HepG2 (cell line): ENCODE data around the gene TPO. TPM values are rescaled to one million over a fixed set of nuclear protein-coding genes. Genes with fewer than 3 reads are reported as not detected.

ENCODE experiments used
- ATAC-seq: fragments of 200-7000 bp; cut with Tn5 transposase; 3 replicates; pipeline ENCODE4 v1.9.1; 2020; ENCODE audit warnings: mild to moderate bottlenecking, moderate library complexity
- BruUV-seq: library from RNA; stranded (reverse); fragments of 400-500 nt; replicated peaks from 2 replicates; lab custom pipeline; 2021; lab: Mats Ljungman, UMichigan
- CTCF ChIA-PET: fragments of 300-600 bp; formaldehyde crosslinking; extraction: SDS; loops from one replicate; lab custom pipeline; 2021; ENCODE audit warnings: low total read pairs, inconsistent platforms, low intra/inter-chr PET ratio; lab: Yijun Ruan, JAX
- POLR2A ChIA-PET: fragments of 350-600 bp; sonication (Branson Sonifier 250); formaldehyde crosslinking; loops from one replicate; lab custom pipeline; 2020; ENCODE audit warnings: antibody characterized with exemption, inconsistent platforms; lab: Yijun Ruan, JAX
- DNase-seq: peaks from one replicate; pipeline ENCODE4 v3.0.0-alpha.2; 2015; ENCODE audit warnings: low spot score
- FAIRE-seq: peaks from 3 replicates; lab custom pipeline; 2011; peaks lifted over from hg19 to GRCh38; lab: Jason Lieb, UNC
- H2AFZ ChIP-seq: one replicate; pipeline ENCODE4 v1.6.1; 2011; ENCODE audit warnings: low read length, inconsistent platforms
- H3K27ac ChIP-seq: fragments of 300-600 bp; 3 replicates; pipeline ENCODE4 v1.8.0; 2011; ENCODE audit warnings: mixed run types, mild to moderate bottlenecking, mixed read lengths, low read length, inconsistent platforms; ENCODE audit not compliant: insufficient read depth; ENCODE audit errors: extremely low read length
- H3K27me3 ChIP-seq, 2 experiments: fragments of 200-600 bp in 1 of 2; 2 replicates in 1 of 2; 3 replicates in 1 of 2; pipeline versions ENCODE4 v1.6.0 to v1.8.0; 2011; ENCODE audit warnings: low read length in 2 of 2, mild to moderate bottlenecking in 2 of 2, moderate library complexity in 2 of 2, inconsistent platforms in 1 of 2; ENCODE audit not compliant: insufficient read depth in 2 of 2, control insufficient read depth in 1 of 2
- H3K36me3 ChIP-seq, 2 experiments: fragments of 200-600 bp in 1 of 2; replicated peaks in 1 of 2; 2 replicates in 1 of 2; 3 replicates in 1 of 2; pipeline versions ENCODE4 v1.5.1 to v1.8.0; 2011; ENCODE audit warnings: low read length in 2 of 2, inconsistent platforms in 1 of 2; ENCODE audit not compliant: insufficient read depth in 2 of 2, control insufficient read depth in 1 of 2
- H3K4me1 ChIP-seq: 2 replicates; pipeline ENCODE4 v1.5.1; 2012; ENCODE audit warnings: low read length, inconsistent platforms; ENCODE audit not compliant: insufficient read depth
- H3K4me2 ChIP-seq: 2 replicates; pipeline ENCODE4 v1.6.0; 2011; ENCODE audit warnings: low read depth, low read length, inconsistent platforms
- H3K4me3 ChIP-seq, 3 experiments: fragments of 200-600 bp in 1 of 3; sonication (generic), shearing (Covaris generic) in 1 of 3; replicated peaks in 1 of 3; 2 replicates each; pipeline ENCODE4 v1.5.1; 2011 to 2016; ENCODE audit warnings: low read length in 3 of 3, inconsistent platforms in 2 of 3, low read depth in 2 of 3, mild to moderate bottlenecking in 2 of 3, control low read depth in 1 of 3, mixed read lengths in 1 of 3; ENCODE audit not compliant: insufficient read depth in 1 of 3
- H3K79me2 ChIP-seq: one replicate; pipeline ENCODE4 v1.6.1; 2011; ENCODE audit warnings: low read length, inconsistent platforms; ENCODE audit not compliant: insufficient read depth
- H3K9ac ChIP-seq: 2 replicates; pipeline ENCODE4 v1.6.0; 2011; ENCODE audit warnings: mild to moderate bottlenecking, low read depth, low read length, inconsistent platforms; ENCODE audit not compliant: insufficient read depth
- H3K9me3 ChIP-seq: 2 replicates; pipeline ENCODE4 v1.5.1; 2012; ENCODE audit warnings: mild to moderate bottlenecking, low read length
- H4K20me1 ChIP-seq: 2 replicates; pipeline ENCODE4 v1.6.0; 2011; ENCODE audit warnings: inconsistent platforms, mild to moderate bottlenecking, low read length, moderate library complexity; ENCODE audit not compliant: insufficient read depth
- ARNT2 ChIP-seq: sonication (generic); formaldehyde crosslinking; IDR thresholded peaks from 2 replicates; pipeline ENCODE4 v1.8.0; 2022; ENCODE audit warnings: mild to moderate bottlenecking, low read depth, missing genetic modification reagents, moderate library complexity
- JUN ChIP-seq: sonication (generic); formaldehyde crosslinking; IDR thresholded peaks from 2 replicates; pipeline ENCODE4 v1.4.0; 2020; ENCODE audit warnings: mild to moderate bottlenecking, missing genetic modification reagents
- NFKB2 ChIP-seq: sonication (generic); formaldehyde crosslinking; IDR thresholded peaks from 2 replicates; pipeline ENCODE4 v1.4.0; 2020; ENCODE audit warnings: missing genetic modification reagents, borderline replicate concordance
- RXRA ChIP-seq: sonication (generic); formaldehyde crosslinking; IDR thresholded peaks from 2 replicates; pipeline ENCODE4 v1.5.1; 2020; ENCODE audit warnings: missing genetic modification reagents
- ZNF251 ChIP-seq: sonication (generic); formaldehyde crosslinking; IDR thresholded peaks from 2 replicates; pipeline ENCODE4 v1.9.0; 2021; ENCODE audit warnings: mild to moderate bottlenecking, missing genetic modification reagents
- ZNF720 ChIP-seq: sonication (generic); formaldehyde crosslinking; IDR thresholded peaks from 2 replicates; pipeline ENCODE4 v1.4.0; 2020; ENCODE audit warnings: missing genetic modification reagents
- WGBS: methylation state at CpG from one replicate; pipeline ENCODE4 v1.1.6; 2017; ENCODE audit warnings: low lambda C conversion rate; 5-methylcytosine and 5-hydroxymethylcytosine counted together
- in situ Hi-C: cut with HindIII; loops from 2 replicates; pipeline ENCODE4 v1.10.0; 2017; ENCODE audit warnings: low pct_unique_long_range_greater_than_20kb; ENCODE audit not compliant: extremely low pct_ligation_motif_present
- intact Hi-C: fragments of 100-400 bp; cut with micrococcal nuclease; formaldehyde crosslinking; loops from one replicate; pipeline ENCODE4 v1.10.0; 2022; ENCODE audit not compliant: unreplicated experiment
- polyA plus RNA-seq, 8 experiments: library from polyadenylated mRNA; depleted of rRNA in 3 of 8; stranded (reverse) in 7 of 8; unstranded in 1 of 8; fragments of >200 nt; fragmentation: Illumina TruSeq in 4 of 8; extraction: Trizol in 4 of 8; gene quantifications; 2 replicates each; pipeline versions ENCODE4 v1.2.1 to v1.2.3, GENCODE V29; 2011 to 2016; ENCODE audit warnings: low read depth in 4 of 8, missing spikeins in 1 of 8, mixed read lengths in 1 of 8; ENCODE audit not compliant: insufficient read depth in 1 of 8
- total RNA-seq, 5 experiments: library from RNA; depleted of rRNA; stranded (reverse); fragments of >200 nt; fragmentation: Illumina TruSeq; extraction: Trizol; gene quantifications; 2 replicates each; pipeline ENCODE4 v1.2.3, GENCODE V29; 2016; ENCODE audit warnings: low read depth in 1 of 5
- TF ChIP-seq, protein P1 (sequence below), 2 experiments: sonication (generic) in 1 of 2; formaldehyde crosslinking in 1 of 2; IDR thresholded peaks; 2 replicates each; pipeline versions ENCODE4 v1.4.0 to v1.6.1; 2016 to 2020; ENCODE audit warnings: borderline replicate concordance in 1 of 2, low read depth in 1 of 2, mild to moderate bottlenecking in 1 of 2, missing genetic modification reagents in 1 of 2

TPO gene
- total and polyA plus RNA-seq, 2 of the 13 experiments (the other 11 are each of a cell fraction or from before 2014, with no cell fraction given), result not detected

DNA sequence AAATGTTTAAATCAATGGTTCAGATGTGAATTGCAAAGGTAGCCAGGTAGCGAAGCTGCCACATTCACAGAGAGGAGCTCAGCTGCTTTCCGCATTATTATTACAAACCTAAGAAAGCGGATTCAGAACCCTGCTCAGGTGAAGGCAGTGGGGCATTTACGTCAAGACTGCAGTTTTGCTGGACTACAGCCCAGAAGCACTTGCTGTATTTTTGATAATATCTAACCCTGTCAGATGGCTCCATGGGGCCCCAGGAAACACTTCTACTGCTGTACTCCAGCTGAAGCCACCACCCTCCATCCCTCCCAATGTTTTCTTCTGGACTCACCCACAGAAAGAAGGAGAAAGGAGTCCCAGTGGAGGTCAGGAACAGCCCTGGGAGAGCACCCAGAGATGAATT, 96.9 kb downstream of the TPO start:
- WGBS, result 39% methylated on average over 4 of the region's 4 CpGs
- POLR2A ChIA-PET, result no interaction called here
- ATAC-seq (no peak), DNase-seq (no peak), FAIRE-seq (no peak)
- in situ Hi-C loops, result no loop called here
- no peaks in the 10 kb centered on the region; the same call in 1 of the 2 replicates for H4K20me1 ChIP-seq
- TF ChIP-seq ZNF251 (no peak), RXRA (CRISPR knock-in tag) (no peak), JUN (CRISPR knock-in tag) (no peak), NFKB2 (CRISPR knock-in tag) (no peak), ZNF720 (CRISPR knock-in tag) (no peak), ARNT2 (CRISPR knock-in tag) (no peak)
- TF ChIP-seq, protein P1, sequence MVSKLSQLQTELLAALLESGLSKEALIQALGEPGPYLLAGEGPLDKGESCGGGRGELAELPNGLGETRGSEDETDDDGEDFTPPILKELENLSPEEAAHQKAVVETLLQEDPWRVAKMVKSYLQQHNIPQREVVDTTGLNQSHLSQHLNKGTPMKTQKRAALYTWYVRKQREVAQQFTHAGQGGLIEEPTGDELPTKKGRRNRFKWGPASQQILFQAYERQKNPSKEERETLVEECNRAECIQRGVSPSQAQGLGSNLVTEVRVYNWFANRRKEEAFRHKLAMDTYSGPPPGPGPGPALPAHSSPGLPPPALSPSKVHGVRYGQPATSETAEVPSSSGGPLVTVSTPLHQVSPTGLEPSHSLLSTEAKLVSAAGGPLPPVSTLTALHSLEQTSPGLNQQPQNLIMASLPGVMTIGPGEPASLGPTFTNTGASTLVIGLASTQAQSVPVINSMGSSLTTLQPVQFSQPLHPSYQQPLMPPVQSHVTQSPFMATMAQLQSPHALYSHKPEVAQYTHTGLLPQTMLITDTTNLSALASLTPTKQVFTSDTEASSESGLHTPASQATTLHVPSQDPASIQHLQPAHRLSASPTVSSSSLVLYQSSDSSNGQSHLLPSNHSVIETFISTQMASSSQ (IDR thresholded peaks at IDR 0.05; ENCODE audit: low read depth), result no peak
- TF ChIP-seq, protein P1 (CRISPR knock-in tag; IDR thresholded peaks at IDR 0.05; ENCODE audit: borderline replicate concordance), result no peak
- no peaks in the 10 kb centered on the region for H3K79me2 ChIP-seq
- H3K27ac ChIP-seq, result no peak overlapping the region
- BruUV-seq, result no TSS peak
- no peak overlapping the region for H3K4me3 ChIP-seq
- no peaks in the 10 kb centered on the region for H3K4me1 ChIP-seq
- no peak overlapping the region for H3K9ac ChIP-seq
- CTCF ChIA-PET, result no interaction called here
- H3K9me3 ChIP-seq, result no peaks in the 10 kb centered on the region
- H3K27me3 ChIP-seq, result peaks cover 8 to 42% of the 10 kb centered on the region in 2 experiments
- no peaks in the 10 kb centered on the region for H3K36me3 ChIP-seq
- intact Hi-C loops, result no loop called here
- no peak overlapping the region for H2AFZ ChIP-seq
- no peak overlapping the region for H3K4me2 ChIP-seq
